ENCODE data around the gene CLP1. TPM values are rescaled to one million over a fixed set of nuclear protein-coding genes. Genes with fewer than 3 reads are reported as not detected.

CLP1 gene
- total RNA-seq, 2 experiments from 2014 or later = 16.2 to 16.9 TPM

DNA sequence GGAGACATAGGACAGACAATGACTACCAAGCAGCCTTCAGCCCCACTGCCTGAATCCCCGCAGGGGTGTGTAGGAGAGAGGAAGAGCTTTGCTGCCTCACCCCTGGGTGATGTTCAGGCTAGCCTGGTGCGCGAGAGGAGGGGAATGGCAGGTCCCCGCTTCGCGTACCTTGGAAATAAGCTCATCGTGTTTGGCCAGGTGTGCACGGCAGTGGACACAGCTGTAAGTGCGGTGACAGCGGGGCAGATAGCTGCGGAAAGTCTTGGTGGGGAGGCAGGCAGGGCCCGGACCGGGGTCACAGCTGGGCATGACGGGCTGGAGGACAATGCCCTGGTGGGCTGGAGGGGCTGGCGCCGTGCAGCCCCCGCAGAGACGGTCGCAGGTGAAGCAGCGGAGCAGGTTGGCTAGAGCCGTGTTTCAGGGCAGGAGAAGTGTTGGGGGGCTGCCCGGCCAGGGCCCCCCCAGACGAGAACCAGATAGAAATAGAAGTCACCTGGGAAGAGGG lies 10.7 kb upstream of the CLP1 start:
- Mint-ChIP-seq H3K9me3 (no peaks in the 10 kb centered on the region), H3K36me3 (ENCODE audit: low read depth) (no peaks in the 10 kb centered on the region), H3K4me3 (no peak overlapping the region), H3K4me1 (ENCODE audit: low read depth) (peaks cover 35% of the 10 kb centered on the region), H3K27ac (no peak overlapping the region), H3K27me3 (peaks cover 48% of the 10 kb centered on the region)
- DNase-seq (no peak), ATAC-seq (no peak)
- intact Hi-C loops (cut with micrococcal nuclease) = no loop called here
- ChIA-PET CTCF (interaction anchor here (0.9 to 11.7 kb wide), 8 partner anchors 16 to 190 kb away, joined by 3 to 346 read pairs (median 4); partner anchors contain the start of genes SLC43A1 and UBE2L6), POLR2A (interaction anchor here (0.6 to 2.7 kb wide), 3 partner anchors 10 to 179 kb away, joined by 3 to 12 read pairs (median 4); partner anchors contain the start of gene UBE2L6)
- TF ChIP-seq, protein P1, sequence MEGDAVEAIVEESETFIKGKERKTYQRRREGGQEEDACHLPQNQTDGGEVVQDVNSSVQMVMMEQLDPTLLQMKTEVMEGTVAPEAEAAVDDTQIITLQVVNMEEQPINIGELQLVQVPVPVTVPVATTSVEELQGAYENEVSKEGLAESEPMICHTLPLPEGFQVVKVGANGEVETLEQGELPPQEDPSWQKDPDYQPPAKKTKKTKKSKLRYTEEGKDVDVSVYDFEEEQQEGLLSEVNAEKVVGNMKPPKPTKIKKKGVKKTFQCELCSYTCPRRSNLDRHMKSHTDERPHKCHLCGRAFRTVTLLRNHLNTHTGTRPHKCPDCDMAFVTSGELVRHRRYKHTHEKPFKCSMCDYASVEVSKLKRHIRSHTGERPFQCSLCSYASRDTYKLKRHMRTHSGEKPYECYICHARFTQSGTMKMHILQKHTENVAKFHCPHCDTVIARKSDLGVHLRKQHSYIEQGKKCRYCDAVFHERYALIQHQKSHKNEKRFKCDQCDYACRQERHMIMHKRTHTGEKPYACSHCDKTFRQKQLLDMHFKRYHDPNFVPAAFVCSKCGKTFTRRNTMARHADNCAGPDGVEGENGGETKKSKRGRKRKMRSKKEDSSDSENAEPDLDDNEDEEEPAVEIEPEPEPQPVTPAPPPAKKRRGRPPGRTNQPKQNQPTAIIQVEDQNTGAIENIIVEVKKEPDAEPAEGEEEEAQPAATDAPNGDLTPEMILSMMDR (IDR thresholded peaks at IDR 0.05) = no peak

GRCh38 chr11:57647372-57647771 lies 10.2 kb upstream of the CLP1 start:
- ATAC-seq (no peak), DNase-seq (no peak)
- TF ChIP-seq, protein P1 (IDR thresholded peaks at IDR 0.05) = no peak
- no peak overlapping the region for H3K27ac Mint-ChIP-seq
- no peaks in the 10 kb centered on the region for H3K9me3 Mint-ChIP-seq
- H3K36me3 Mint-ChIP-seq (ENCODE audit: low read depth) = no peaks in the 10 kb centered on the region
- H3K27me3 Mint-ChIP-seq = peaks cover 48% of the 10 kb centered on the region
- POLR2A ChIA-PET = interaction anchor here (0.6 to 2.7 kb wide), 3 partner anchors 10 to 179 kb away, joined by 3 to 12 read pairs (median 4); partner anchors contain the start of gene UBE2L6
- H3K4me3 Mint-ChIP-seq = no peak overlapping the region
- CTCF ChIA-PET = interaction anchor here (0.9 to 11.7 kb wide), 8 partner anchors 15 to 191 kb away, joined by 3 to 346 read pairs (median 4); partner anchors contain the start of genes SLC43A1 and UBE2L6
- intact Hi-C loops (cut with micrococcal nuclease) = no loop called here
- H3K4me1 Mint-ChIP-seq (ENCODE audit: low read depth) = peaks cover 35% of the 10 kb centered on the region

DNA sequence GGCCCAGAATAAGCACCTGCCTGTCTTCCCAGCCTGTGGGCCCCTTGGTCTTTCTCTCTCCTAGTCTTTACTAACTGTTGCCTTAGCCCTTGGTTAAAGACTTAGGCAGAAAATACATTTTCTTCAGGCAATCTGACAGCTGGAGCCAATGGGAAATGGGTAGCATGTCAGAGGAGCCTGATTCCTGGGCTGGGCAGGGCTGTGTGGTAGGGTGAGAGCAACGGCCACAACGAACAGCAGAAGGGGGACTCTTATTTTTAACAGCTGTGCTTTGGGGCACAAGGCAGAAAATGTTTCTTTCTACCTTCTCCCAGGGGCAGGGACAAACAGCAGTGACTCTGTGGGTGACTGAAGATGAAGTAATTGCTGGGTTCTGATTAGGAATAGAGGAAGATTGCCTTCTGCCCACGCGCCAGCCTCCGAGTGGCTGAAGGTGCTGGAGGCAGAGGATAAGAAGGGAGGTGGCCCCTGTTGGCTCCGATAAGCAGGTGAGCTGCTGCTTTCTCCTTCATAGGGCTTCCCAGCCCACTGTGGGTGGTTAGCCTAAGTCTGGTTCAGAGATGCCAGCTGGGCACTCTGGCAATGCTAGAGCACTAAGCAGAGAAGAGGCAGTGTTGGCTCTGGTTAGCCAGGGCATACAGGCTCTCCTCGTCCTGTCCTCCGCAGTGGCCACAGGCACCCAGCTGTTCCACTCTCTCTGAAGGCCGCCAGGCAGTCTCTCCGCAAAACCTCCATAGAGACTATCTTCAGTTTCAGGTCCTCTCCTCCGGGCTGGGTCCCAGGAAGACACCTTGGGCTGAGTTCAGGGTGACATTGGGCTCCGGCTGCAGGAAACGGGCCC lies 9.4 kb upstream of the CLP1 start:
- Mint-ChIP-seq H3K9me3 (no peaks in the 10 kb centered on the region), H3K4me3 (peak overlapping the region; percentile 64), H3K36me3 (ENCODE audit: low read depth) (no peaks in the 10 kb centered on the region), H3K4me1 (ENCODE audit: low read depth) (peaks cover 42% of the 10 kb centered on the region), H3K27me3 (peaks cover 43% of the 10 kb centered on the region), H3K27ac (peak overlapping the region; percentile 66)
- POLR2A ChIA-PET = interaction anchor here (0.6 to 2.7 kb wide), 5 partner anchors 8 to 460 kb away, joined by 3 to 12 read pairs (median 3); partner anchors contain the start of gene UBE2L6
- intact Hi-C loops (cut with micrococcal nuclease) = no loop called here
- TF ChIP-seq, protein P1 (IDR thresholded peaks at IDR 0.05) = no peak
- ATAC-seq = no peak
- CTCF ChIA-PET = interaction anchor here (1.0 to 11.7 kb wide), 5 partner anchors 8 to 155 kb away, joined by 3 to 346 read pairs (median 7); partner anchors contain the start of gene UBE2L6
- peak; percentile 53 for DNase-seq

- no peaks in the 10 kb centered on the region for H3K9me3 Mint-ChIP-seq
- ChIA-PET POLR2A (interaction anchor here (0.6 to 1.5 kb wide), 6 partner anchors 9 to 929 kb away, joined by 3 to 8 read pairs (median 3); no protein-coding TSS in a partner anchor), CTCF (interaction anchor here (1.0 to 11.7 kb wide), 6 partner anchors 9 to 155 kb away, joined by 3 to 346 read pairs (median 6); partner anchors contain the start of gene UBE2L6)
- H3K27ac Mint-ChIP-seq = peak overlapping the region; percentile 66
- TF ChIP-seq, protein P1 (IDR thresholded peaks at IDR 0.05) = no peak
- H3K27me3 Mint-ChIP-seq = peaks cover 42% of the 10 kb centered on the region
- peak; percentile 34 for ATAC-seq
- intact Hi-C loops (cut with micrococcal nuclease) = no loop called here
- peaks cover 43% of the 10 kb centered on the region for H3K4me1 Mint-ChIP-seq (ENCODE audit: low read depth)
- peak overlapping the region; percentile 64 for H3K4me3 Mint-ChIP-seq
- H3K36me3 Mint-ChIP-seq (ENCODE audit: low read depth) = no peaks in the 10 kb centered on the region
- peak; percentile 42 for DNase-seq
Measured at GRCh38 chr11:57648801-57649735, 8.5 kb upstream of the CLP1 start.

All from activated CD8-positive, alpha-beta T cell treated with anti-CD3 and anti-CD28 coated beads for 36 hours (primary cell).